Liver (tissue), 3 donors: ENCODE measurements around the gene GATC.
"Not testable (repeated sequence)": the region's sequence is repeated elsewhere in the genome, so short reads cannot be mapped to it uniquely, and the experiment has no call there.

Source experiments
- CTCF ChIP-seq: fragments of 150-350 bp; IDR thresholded peaks from 2 replicates; pipeline ENCODE4 v1.5.1; 2017; ENCODE audit warnings: improper control_type of control experiment, low read depth, low read length; ENCODE audit not compliant: missing input control
- GABPA ChIP-seq, 2 donors: IDR thresholded peaks in 1 of 2; conservative IDR thresholded peaks in 1 of 2; 2 replicates each; pipeline ENCODE4 v1.6.1; 2016; ENCODE audit warnings: antibody characterized with exemption in 2 of 2, mild to moderate bottlenecking in 1 of 2, moderate library complexity in 1 of 2
- MAX ChIP-seq: IDR thresholded peaks from 2 replicates; pipeline ENCODE4 v1.6.1; 2016; ENCODE audit warnings: antibody characterized with exemption
- RXRA ChIP-seq, 2 donors: IDR thresholded peaks; 2 replicates each; pipeline ENCODE4 v1.6.1; 2017 to 2018; ENCODE audit warnings: antibody characterized with exemption in 2 of 2, mild to moderate bottlenecking in 1 of 2
- TAF1 ChIP-seq: conservative IDR thresholded peaks from 2 replicates; pipeline ENCODE4 v1.6.1; 2016; ENCODE audit warnings: antibody characterized with exemption, mild to moderate bottlenecking
- donor health status: healthy.
- donor health status: healthy.

- not testable (repeated sequence) for TF ChIP-seq CTCF; GABPA (IDR thresholded peaks at IDR 0.05 in 1 of 2, conservative IDR thresholded peaks at IDR 0.05 in 1 of 2); MAX; RXRA (IDR thresholded peaks at IDR 0.05); TAF1
Observed at GRCh38 chr12:120452524-120452923, 6.3 kb downstream of the GATC start.
